Stimulated activated CD4-positive, alpha-beta T cell treated with anti-CD3 and anti-CD28 coated beads, TNF-alpha, amount 100 ng/mL, for 24 hours (primary cell): ENCODE data around the gene USP30.
"Not testable (repeated sequence)": the region's sequence is repeated elsewhere in the genome, so short reads cannot be mapped to it uniquely, and the experiment has no call there.

Source experiments
- DNase-seq, 3 experiments: peaks; one replicate each; pipeline ENCODE4 v3.0.0-alpha.2; 2020; ENCODE audit warnings: low read depth in 3 of 3

USP30 gene

GRCh38 chr12:109052414-109053323, at the start of gene USP30:
USP30 (plus strand) TSS chr12:109052576; CDS start chr12:109052679, 103 bp downstream.
- peak; percentile 71 to 82 (median 73) for DNase-seq

GRCh38 chr12:109004017-109004416, 48.4 kb upstream of the USP30 start:
- DNase-seq = no peak

- DNase-seq = no peak
Observed at GRCh38 chr12:109009766-109010165, 42.6 kb upstream of the USP30 start.

- DNase-seq = no peak
Observed at GRCh38 chr12:109010259-109010658, 42.1 kb upstream of the USP30 start.

- DNase-seq = no peak
Observed at GRCh38 chr12:109014984-109015765, 37.2 kb upstream of the USP30 start.

GRCh38 chr12:109016016-109016415, 36.4 kb upstream of the USP30 start:
- DNase-seq = no peak

- DNase-seq = no peak
Observed at GRCh38 chr12:109016978-109017377, 35.4 kb upstream of the USP30 start.

- DNase-seq = no peak
Observed at GRCh38 chr12:109018296-109018695, 34.1 kb upstream of the USP30 start.

- no peak for DNase-seq
Observed at GRCh38 chr12:109020146-109020795, 32.1 kb upstream of the USP30 start.

GRCh38 chr12:109020796-109021380, 31.5 kb upstream of the USP30 start, which contains the start of gene SVOP:
SVOP (minus strand) TSS chr12:109021068; CDS start chr12:109020868, 200 bp downstream.
- DNase-seq = peak in 2 of 3 experiments; percentile 4 to 39

- DNase-seq = no peak
Observed at GRCh38 chr12:109027767-109028166, 24.6 kb upstream of the USP30 start.

GRCh38 chr12:109028624-109029023, 23.8 kb upstream of the USP30 start:
- DNase-seq = not testable (repeated sequence)

GRCh38 chr12:109029411-109029810, 23.0 kb upstream of the USP30 start:
- no peak for DNase-seq

- no peak for DNase-seq
Observed at GRCh38 chr12:109033239-109034196, 18.9 kb upstream of the USP30 start.

- DNase-seq = no peak
Observed at GRCh38 chr12:109036975-109037374, 15.4 kb upstream of the USP30 start.

GRCh38 chr12:109044241-109044640, 8.1 kb upstream of the USP30 start:
- no peak for DNase-seq

- no peak for DNase-seq
Observed at GRCh38 chr12:109047081-109047805, 5.1 kb upstream of the USP30 start.

GRCh38 chr12:109048706-109049105, 3.7 kb upstream of the USP30 start:
- DNase-seq = not testable (repeated sequence)

- DNase-seq = not testable (repeated sequence)
Observed at GRCh38 chr12:109049794-109050193, 2.6 kb upstream of the USP30 start.

- DNase-seq = no peak
Observed at GRCh38 chr12:109052097-109052413, 321 bp upstream of the USP30 start.
